SKM-1 (cell line): ENCODE data around the gene BCL11B.
A peak's percentile ranks its signal among the peaks of the same experiment; 100 is the strongest.

Experiments used
- DNase-seq: peaks from one replicate; lab custom pipeline; 2025; ENCODE audit not compliant: unreplicated experiment; lab: John Stamatoyannopoulos, UW

Gene BCL11B

DNA sequence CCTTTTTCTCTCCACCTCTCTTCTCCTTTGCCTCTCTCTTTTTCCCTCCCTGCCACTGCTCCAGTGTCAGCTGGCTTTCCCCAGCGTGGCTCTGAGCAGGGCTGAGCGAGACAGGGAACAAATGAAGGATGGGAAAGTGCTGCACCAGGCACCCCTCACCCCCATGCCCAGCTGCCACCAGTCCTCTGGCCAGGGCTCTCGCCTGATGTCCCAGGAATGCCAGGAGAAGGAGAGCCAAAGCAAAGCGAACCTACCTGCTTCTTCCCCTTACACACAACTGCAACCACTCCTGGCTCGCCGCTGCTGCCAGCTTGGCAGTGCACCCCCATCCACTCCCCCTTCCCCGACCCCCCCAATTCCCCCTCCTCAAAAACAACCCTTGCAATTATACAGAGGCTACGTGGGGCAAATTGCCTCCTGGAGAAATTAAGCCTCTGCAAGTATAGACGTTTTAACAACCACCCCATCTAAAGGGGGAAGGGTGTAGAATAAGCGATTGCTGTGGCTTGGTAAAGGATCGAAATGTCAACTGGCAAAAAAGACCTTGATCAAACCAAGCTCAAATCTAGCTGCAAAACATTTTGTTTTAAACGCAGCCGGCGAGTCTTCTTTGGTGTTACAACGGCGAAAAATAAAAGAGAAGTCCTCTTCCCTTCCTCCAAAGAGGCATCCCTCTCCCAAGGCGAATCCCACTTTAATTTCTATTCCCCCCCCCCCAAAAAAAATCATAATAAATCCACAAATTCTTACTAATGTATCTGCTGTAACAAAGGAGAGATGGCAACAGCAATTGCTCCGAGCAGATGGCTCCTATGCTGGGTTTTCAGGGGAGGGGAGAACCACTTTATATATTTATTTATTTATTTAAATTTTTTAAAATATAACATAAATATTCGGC lies 2.9 kb downstream of the BCL11B start:
- no peak for DNase-seq

DNA sequence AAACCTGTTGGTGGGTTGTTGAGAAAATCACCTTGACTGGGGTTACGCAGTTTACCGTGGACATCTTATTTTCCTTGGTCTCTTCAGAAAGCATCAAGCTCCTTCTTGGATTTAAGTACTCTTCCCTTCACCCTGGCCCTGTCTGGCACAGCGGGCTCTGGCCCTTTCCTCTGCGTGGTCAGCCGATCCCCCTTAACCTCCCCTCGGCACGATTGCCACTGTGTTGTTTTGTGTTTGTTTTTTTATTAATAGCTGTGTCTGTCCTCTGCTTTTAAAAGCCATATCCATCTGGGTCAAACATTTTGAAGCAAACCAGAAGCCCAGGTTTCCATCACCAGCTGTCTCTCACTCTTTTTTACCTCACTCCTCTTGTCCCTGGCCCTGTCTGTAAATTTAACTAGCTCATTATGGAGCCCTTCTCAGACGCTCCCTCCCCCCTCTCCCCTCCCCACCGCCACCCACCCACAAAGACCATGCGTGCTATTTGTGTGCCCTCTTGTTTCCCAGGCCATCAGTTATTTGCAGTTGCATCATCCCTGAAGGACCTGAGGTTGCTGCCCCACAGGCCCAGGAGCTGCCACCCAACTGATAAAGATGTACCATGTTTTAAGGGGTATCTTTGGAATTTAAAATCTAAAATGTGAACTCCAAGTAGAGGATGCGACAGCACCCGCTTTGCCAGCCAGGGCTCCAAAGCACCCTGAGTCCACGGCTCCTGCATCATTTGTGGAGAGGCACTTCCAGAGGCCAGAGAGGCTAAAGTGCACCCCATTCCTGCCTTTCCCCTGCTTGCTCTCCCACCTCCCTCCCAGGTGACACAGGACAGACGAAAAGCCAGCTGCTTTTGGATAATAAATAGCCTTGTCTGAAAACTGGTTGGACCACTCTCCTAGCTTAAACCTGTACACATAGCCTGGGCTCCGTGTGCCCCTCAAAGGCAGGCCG lies 3.9 kb downstream of the BCL11B start:
- DNase-seq, result no peak

DNA sequence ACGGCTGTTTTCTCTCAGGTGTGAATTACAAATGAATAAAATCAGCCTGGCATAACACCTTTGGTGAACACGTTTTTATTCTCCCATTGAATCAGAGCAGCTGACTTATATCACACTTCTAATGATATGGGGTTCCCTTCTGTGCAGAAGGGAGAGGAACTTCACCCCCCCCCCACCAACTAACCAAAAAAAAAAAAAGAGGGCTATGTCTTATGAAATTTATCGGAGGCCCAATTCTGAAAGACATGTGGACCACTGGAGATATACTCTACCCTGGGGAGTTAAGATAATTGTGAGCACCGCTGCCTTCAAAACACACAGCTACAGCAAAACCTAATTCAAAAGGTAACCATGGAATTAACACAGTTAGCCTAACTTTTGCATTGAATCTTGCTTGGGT lies 4.6 kb downstream of the BCL11B start:
- DNase-seq, result no peak

DNA sequence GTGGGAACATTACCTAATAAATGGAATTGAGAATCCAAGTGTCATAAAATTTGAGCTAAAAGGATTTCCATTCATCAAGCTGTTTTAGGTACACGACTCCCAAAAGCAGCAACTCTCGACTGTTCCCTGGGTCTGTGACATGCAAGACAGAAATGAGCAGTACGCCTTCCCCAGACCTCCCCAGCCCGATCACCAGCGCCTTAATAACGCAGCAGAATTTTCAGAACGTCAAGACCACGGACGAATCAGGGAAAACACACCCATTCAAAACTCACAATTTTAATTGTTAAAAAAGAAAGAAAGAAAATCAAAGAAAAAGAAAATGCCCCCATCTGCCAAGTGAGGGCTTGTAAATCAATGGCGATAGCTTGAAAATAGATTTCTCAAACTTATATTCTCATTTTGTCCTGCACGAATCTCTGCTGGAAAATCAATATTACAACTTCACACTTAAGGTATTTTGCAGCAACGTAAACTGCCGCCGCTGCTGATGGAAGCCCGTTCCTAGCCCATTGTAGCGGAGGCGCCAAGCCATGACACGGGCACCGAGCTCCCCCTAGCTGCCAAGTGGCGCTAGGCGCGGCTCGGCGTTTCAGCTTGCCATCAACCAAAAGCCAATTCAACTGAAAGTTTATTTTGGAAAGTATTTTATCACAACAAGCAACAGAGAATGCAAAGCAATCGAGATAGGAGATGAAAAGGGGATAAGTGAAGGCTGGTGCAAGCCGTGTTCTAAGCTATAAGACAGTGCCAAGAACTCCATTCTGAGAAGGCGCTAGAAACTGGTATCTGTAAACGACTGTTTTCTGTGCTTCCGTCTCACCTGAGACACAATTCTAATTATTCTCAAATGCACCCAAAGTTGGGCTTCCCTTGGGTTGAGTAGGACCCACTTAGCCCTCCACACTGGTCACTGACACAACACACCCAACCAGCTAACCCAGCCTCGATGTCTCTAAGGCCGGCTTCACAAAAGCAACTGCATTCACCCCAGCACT lies 5.5 kb downstream of the BCL11B start:
- DNase-seq, result peak; percentile 3

DNA sequence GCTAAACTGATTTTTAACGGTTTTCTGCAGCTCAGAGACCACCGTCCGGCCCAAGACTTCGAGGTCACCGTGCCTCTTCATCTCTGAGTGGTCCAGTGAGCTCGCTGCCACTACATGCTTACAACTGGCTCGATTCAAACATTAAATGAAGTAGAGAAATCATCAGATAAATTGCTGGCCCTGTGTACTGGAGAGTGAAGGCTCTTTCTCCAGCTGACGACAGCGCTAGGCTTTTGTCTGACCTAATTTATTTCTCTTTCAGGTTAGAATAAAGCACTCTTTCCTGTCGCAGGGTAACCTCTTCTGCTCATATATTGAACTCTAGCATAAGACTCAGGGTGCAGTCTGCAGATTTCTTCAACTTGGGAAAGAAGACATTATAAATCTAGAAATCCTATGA lies 6.4 kb downstream of the BCL11B start:
- no peak for DNase-seq

DNA sequence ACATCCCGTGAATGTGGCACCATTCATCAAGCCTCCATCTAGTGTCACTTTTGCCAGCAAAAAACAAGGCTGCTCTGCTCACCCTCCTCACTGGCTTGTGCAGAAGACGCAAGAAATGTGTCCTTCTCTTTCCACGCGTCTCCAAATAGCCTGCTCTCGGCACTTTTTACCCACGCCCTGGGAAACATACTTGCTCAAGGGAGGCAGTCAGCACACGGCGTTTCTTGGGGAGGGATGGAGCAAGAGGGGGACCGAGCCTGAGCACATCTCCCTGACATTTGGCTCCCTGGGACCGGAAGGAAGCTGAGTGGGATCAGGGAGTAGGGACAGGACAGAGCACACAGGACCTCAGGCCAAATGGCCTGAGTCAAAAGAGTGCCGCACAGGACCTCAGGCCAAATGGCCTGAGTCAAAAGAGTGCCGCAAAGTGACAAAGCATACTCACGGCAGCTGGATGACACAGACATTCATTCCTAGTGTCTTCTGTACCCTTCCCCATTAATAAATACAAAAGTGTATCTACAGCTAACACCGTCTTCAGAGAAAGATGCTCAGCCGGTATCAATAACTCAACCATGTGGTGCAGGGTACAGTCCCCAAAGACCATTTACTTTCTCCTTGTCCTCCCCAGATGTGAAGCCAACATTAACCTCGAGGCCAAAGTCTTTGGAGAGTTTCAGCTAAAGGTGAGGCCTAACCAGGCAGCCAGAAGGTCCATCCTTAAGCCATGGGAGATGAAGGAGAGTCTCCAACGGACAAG lies 7.1 kb downstream of the BCL11B start:
- no peak for DNase-seq

DNA sequence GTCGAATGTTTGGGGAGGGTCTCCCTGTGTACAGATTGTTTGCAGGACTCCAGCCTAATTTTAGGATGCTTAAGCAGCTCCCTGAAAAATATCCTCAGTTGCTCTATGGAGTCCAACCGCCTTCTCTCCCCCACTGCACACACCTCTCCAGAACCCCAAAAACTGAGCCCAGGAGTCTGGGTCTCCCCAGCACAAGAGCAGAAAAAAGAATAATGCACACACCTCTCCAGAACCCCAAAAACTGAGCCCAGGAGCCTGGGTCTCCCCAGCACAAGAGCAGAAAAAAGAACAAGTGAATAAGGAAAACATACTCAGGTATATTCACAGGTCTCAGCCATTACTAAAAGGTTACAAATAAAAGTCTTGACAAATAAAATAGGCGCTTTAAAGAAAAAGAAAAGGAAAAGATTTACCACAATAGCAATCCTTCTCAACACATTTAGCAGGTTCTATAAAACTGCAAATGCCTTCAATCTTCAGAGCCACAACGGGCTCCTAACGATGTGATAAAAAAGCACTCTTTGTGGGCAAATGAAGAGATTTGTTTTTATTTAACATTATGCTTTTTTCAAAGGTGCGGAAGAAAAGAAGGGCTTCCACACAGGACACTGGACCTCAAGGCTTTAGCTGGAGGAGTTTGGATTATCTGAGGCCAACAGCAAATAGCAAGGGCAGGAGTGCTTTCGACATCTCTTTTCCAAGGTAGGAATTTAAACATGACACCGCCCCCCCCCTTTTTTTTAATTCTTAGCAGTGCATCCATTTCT lies 8.2 kb downstream of the BCL11B start:
- DNase-seq, result no peak

DNA sequence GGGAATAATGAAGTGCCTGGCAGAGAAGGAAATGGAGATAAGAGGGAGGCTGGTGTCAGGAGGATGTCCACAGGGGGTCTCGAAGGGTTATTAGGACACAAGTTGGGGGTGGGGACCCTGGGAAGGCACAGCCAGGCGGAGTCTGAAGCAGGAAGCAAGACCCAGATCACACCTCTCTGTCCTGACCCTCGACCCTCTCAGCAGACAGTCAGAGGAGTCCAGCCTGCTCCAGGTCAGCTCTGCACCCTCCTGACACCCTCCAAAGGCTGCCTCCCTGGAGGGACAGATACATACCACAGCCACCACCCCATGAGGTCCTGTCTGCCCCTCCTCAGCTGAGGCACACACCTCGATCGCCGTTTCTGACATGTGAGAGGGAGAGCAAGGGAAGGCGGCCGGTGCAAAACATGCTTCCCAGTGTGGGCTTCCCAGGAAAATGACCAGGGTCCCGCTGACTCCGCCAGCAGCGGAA lies 9.0 kb downstream of the BCL11B start:
- DNase-seq, result no peak

DNA sequence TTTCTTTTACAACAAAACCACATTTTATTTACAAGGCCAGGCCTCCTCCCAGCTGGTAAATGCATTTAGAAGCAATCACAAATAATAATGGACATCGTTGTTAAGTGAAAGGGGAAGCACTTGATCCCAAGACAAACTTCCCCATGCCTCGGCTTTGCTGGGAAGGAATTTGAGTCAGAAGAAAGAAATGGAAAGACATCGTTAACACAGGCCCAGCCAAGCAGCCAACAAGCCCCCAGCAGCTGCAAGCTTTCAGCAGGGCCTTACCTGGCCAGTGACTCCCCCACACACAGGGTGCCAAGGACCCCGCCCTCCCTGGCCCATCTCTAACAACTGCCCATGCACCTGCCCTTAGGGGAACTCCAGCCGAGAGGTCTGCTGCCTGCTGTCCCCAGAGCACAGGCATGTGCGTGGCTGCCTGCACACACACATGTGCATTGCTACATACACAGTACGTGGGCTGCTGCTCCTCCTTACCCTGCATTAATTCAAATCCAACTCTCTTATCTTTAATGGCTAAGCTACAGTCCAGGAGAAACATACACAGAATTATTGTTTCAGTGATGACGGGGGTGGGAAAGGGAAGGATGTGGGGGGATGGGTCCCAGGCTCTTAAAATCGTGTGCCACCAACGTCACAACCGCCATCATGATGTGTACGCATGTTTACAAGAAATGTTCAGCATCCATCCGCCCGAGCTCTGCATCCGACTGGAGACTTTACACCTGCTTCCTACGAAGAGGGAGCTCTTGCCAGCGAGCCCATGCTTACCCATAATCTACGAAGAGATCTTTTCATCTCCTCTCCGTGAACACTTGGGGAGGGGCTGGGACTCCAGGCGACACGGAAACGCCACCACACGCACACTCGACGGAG lies 9.8 kb downstream of the BCL11B start:
- DNase-seq, result no peak

DNA sequence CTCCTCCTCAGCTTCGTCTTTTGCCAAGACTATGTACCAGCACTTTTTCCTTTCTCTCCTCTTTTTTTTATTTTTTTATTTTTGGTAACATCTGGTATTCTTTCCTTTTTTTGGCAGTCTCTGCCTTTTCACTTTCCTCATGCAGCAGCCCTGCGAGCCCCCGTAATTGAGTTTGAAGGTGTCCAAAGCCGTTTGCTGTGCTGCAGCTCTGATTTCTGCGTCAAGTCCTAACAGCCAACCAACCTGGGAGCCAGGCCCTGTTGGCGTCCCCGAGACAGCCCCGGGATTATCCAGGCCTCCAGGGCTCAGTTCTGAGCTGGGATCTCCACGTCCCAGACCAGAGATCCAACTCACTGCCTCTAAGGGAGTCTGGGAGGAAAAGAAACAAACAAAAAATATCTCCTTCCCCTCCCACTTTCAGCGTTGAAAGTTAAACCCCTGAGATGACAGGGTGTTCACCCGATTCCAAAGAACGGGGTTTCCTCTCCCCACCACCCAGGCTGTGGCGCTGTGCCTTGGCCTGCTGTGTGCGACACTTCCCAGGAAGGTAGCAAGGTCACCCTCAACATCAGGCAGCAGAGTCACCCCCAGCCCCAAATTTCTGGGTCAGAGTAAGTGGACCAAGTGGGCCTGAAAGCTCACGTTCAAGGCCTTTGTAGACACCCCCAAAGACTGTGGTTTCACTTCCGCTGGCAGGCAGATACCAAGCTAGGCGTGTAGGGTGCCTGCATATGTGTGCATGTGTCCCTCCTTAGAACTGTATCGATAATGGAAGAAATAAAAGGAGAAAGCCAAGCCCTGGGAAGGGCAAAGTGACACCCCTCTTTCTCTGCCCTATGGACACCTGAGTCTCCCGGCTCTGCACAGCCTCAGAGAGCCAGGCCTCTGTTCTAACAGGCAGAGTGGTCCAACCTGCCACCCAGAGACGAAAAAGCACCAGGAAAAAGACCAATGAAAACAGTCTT lies 11.1 kb downstream of the BCL11B start:
- DNase-seq, result no peak

DNA sequence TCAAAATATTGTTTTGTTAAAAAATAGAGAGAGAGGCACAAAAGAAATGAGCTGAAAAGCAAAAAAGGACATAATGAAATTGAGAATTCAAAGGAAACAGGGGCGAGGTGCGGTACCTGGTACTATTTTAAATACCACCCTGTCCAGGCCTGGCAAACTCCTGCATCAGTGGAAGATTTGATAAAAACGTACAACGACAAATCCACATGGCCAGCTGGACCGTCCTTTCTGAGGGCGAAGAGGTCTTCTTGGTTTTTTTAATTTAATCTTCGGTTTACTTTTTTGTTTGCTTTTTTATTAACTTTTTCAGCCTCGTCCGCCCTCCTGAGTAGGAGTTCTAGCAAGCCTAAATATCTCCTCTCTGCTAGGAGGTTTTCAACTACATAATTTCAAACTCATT lies 11.9 kb downstream of the BCL11B start:
- no peak for DNase-seq

DNA sequence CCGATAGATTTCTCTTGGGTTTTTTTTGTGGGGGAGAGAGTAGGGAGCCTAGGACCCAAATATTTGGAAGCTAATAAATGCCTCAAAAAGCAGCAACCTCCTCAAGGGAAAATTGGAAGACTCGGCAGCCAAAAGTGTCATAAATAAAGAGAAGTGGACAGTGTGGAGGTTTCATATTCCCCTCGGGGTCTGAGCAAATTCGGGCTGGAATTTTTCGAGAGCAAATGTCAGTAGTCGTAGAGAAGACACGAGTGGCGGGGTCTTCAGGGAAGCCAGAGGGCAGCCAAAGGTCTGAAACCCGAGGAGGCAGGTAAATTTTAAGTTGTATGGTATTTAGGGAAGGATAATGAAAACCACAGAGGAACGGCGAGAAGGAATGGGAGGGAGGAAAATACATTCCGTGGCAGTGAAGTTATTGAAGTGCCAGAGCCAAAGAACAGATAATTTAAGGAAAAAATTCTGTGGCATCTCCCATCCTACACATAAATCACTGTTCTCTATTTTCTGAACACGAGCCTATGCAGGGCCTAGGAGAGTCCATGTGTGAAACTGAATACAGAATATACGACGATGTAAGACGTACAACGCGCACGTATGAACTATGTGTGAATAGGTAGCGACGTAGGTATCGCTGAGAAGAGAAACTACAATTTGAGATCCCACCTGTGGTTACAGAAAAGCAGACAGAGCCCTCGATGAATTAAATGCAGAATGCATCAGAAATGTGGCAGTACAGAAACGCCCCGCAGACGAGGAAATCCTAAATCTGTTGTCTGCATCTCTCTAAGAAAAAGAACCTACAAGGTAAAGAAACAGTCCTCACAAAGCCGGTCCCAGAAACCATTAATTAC lies 12.9 kb downstream of the BCL11B start:
- DNase-seq, result no peak

DNA sequence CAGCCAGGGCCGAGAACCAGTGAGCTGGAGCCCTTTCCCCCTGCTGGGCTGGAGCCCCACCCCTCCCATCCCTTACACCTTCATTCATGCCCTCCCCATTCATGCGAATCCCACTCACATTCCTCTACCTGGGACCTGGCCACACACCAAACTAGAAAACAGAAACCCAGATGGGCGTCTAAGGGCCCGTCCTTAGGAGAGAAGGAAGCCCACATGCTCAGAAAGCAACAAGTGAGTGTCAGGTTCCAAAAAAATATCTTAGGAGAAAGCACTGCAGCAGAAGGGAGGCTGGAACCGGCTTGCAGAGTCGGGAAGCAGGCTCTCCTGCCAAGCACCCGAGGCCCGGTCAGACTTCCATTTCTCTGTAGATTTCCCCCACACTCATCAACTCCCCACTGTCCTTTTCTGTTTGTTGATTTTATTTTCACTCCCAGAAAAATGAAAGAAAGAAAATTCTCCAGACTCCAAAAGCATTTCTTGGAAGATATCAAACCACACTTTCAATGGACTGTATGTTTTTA lies 13.6 kb downstream of the BCL11B start:
- DNase-seq, result no peak

DNA sequence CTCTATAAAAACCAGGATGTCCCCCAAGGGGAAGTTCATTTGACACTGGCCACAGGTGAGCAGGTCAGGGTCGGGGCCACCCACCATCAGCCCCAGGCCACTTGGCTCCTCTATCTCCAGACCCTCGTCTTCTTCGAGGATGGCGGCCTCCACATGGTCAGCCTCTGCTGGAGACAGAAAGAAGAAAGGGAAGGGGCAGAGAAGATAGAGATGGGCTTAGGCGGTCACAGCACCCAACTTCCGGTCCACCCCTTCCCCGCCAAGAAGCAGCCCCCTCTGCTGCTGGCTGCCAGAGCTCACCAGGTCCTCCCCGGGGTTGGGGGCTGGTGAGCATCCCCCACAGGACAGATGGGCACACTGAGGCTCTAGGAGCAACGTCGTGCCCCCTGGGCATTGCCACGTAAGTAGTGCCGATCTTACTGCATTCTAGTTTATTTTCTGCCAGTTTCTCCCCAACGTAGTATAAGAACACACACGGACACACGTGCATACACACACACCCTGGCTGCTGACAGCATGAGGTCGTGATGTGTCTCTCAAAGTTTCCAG lies 14.2 kb downstream of the BCL11B start:
- no peak for DNase-seq

DNA sequence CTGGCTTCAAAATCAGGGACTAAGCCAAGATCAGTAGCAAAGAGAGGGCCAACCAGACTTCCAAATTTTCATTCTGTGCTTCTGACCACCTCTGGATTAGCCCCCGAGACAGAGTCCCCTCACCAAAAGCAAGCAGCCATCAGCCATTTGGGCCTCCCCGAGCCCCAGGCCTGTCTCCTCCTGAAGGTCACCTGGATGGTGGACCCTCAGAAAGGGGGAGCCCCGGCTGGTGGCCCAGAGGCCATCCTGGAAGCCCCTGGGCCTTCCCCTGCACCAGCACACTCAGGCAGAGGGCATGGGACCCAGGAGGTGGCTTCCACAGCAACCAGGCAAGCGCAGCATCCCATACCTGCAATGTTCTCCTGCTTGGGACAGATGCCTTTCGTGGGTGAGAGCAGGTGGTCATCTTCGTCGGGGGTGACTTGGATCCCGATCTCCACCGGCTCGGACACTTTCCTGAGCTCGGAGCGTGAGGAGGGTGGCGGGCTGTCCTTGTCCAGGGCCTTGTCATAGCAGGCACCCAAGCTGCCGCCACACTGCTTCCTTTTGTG lies 14.8 kb downstream of the BCL11B start:
- DNase-seq, result no peak
